Cardiac muscle cell (in vitro differentiated cells and primary cell): ENCODE results near the gene ECT2. TPM values are rescaled to one million over a fixed set of nuclear protein-coding genes. Genes with fewer than 3 reads are reported as not detected.

ENCODE experiments used
- DNase-seq, 2 donors: peaks; one replicate each; pipeline versions ENCODE4 v3.0.0 to v3.0.0-alpha.2; 2010 to 2017; ENCODE audit warnings: low read depth in 1 of 2, low spot score in 1 of 2
- H3K27ac ChIP-seq: fragments of 200-600 bp; sonication (generic); 2 replicates; pipeline ENCODE4 v1.5.1; 2016
- H3K27me3 ChIP-seq: fragments of 200-600 bp; sonication (generic); 2 replicates; pipeline ENCODE4 v1.6.0; 2016; ENCODE audit warnings: control low read depth
- H3K36me3 ChIP-seq: fragments of 200-600 bp; sonication (generic); 2 replicates; pipeline ENCODE4 v1.5.1; 2016; ENCODE audit warnings: control low read depth
- H3K4me1 ChIP-seq: fragments of 200-600 bp; sonication (generic); 2 replicates; pipeline ENCODE4 v1.8.1; 2017; ENCODE audit warnings: low read depth, mild to moderate bottlenecking, mixed run types
- H3K4me3 ChIP-seq: fragments of 200-600 bp; sonication (generic); 2 replicates; pipeline ENCODE4 v1.5.1; 2016; ENCODE audit warnings: mild to moderate bottlenecking
- H3K9me3 ChIP-seq: fragments of 200-600 bp; sonication (generic); 2 replicates; pipeline ENCODE4 v1.5.1; 2017; ENCODE audit warnings: low read depth, mild to moderate bottlenecking, control low read depth
- CTCF ChIP-seq: IDR thresholded peaks from 2 replicates; pipeline ENCODE4 v1.5.1; 2012; ENCODE audit warnings: low read depth, mild to moderate bottlenecking, low read length
- polyA plus RNA-seq: library from polyadenylated mRNA; unstranded; fragments of >200 nt; fragmentation: Nextera tagmentation; extraction: Ambion mirVana; gene quantifications from 2 replicates; pipeline ENCODE4 v1.2.1, GENCODE V29; 2016
- total RNA-seq: library from RNA; depleted of rRNA; stranded (reverse); fragments of >200 nt; gene quantifications from 2 replicates; pipeline ENCODE4 v1.2.3, GENCODE V29; 2016

ECT2 gene
- total and polyA plus RNA-seq, 2 experiments from 2014 or later, result 7.8 to 39.1 TPM

- H3K4me3 ChIP-seq, result no peak overlapping the region
- no peaks in the 10 kb centered on the region for H3K9me3 ChIP-seq
- DNase-seq, result no peak
- H3K27ac ChIP-seq, result no peak overlapping the region
- no peaks in the 10 kb centered on the region for H3K27me3 ChIP-seq
- no peak for TF ChIP-seq CTCF
- H3K4me1 ChIP-seq, result peaks cover under 1% of the 10 kb centered on the region
- H3K36me3 ChIP-seq, result no peaks in the 10 kb centered on the region
These were observed 90.4 kb downstream of the ECT2 start for GRCh38 chr3:172840913-172841312.

GRCh38 chr3:172844428-172844827 is 93.9 kb downstream of the ECT2 start:
- TF ChIP-seq CTCF, result no peak
- peak in 1 of 2 donors; percentile 13 for DNase-seq
- peaks cover 3% of the 10 kb centered on the region for H3K4me1 ChIP-seq

GRCh38 chr3:172846103-172846561 is 95.6 kb downstream of the ECT2 start:
- no peaks in the 10 kb centered on the region for H3K36me3 ChIP-seq
- no peak for TF ChIP-seq CTCF
- no peak for DNase-seq
- H3K4me1 ChIP-seq, result peaks cover 3% of the 10 kb centered on the region
- H3K9me3 ChIP-seq, result no peaks in the 10 kb centered on the region
- H3K27ac ChIP-seq, result no peak overlapping the region
- H3K4me3 ChIP-seq, result no peak overlapping the region
- no peaks in the 10 kb centered on the region for H3K27me3 ChIP-seq

More at GRCh38 chr3:172844428-172844827, 93.9 kb downstream of the ECT2 start:
- no peak overlapping the region for H3K27ac ChIP-seq
- no peaks in the 10 kb centered on the region for H3K9me3 ChIP-seq
- no peaks in the 10 kb centered on the region for H3K27me3 ChIP-seq
- H3K36me3 ChIP-seq, result no peaks in the 10 kb centered on the region
- no peak overlapping the region for H3K4me3 ChIP-seq

- DNase-seq, result peak in 1 of 2 donors; percentile 28
- no peaks in the 10 kb centered on the region for H3K9me3 ChIP-seq
- H3K27me3 ChIP-seq, result no peaks in the 10 kb centered on the region
- peaks cover 3% of the 10 kb centered on the region for H3K4me1 ChIP-seq
- H3K36me3 ChIP-seq, result no peaks in the 10 kb centered on the region
- no peak for TF ChIP-seq CTCF
- H3K27ac ChIP-seq, result no peak overlapping the region
- no peak overlapping the region for H3K4me3 ChIP-seq
These were observed 96.2 kb downstream of the ECT2 start for GRCh38 chr3:172846706-172847105.

- Histone ChIP-seq H3K4me3 (no peak overlapping the region), H3K27me3 (no peaks in the 10 kb centered on the region), H3K36me3 (no peaks in the 10 kb centered on the region), H3K27ac (no peak overlapping the region), H3K9me3 (no peaks in the 10 kb centered on the region), H3K4me1 (peaks cover 3% of the 10 kb centered on the region)
- DNase-seq, result no peak
- no peak for TF ChIP-seq CTCF
These were observed 96.8 kb downstream of the ECT2 start for GRCh38 chr3:172847292-172847691.

- Histone ChIP-seq H3K27me3 (no peaks in the 10 kb centered on the region), H3K4me3 (no peak overlapping the region), H3K36me3 (no peaks in the 10 kb centered on the region), H3K4me1 (peaks cover 3% of the 10 kb centered on the region), H3K9me3 (no peaks in the 10 kb centered on the region), H3K27ac (no peak overlapping the region)
- no peak for TF ChIP-seq CTCF
- DNase-seq, result peak in 1 of 2 donors; percentile 88
These were observed 98.4 kb downstream of the ECT2 start for GRCh38 chr3:172848910-172849309.
